ENCODE data around the gene WDR38.
A peak's percentile ranks its signal among the peaks of the same experiment; 100 is the strongest.

The WDR38 gene

GRCh38 chr9:124885551-124885950 lies 32.3 kb downstream of the WDR38 start:
- DNase-seq, result no peak

- no peak for DNase-seq
Measured at GRCh38 chr9:124886461-124886860, 33.2 kb downstream of the WDR38 start.

GRCh38 chr9:124886866-124887492 lies 33.7 kb downstream of the WDR38 start:
- no peak for DNase-seq

GRCh38 chr9:124887832-124888231 lies 34.6 kb downstream of the WDR38 start:
- DNase-seq, result no peak

- DNase-seq, result no peak
Measured at GRCh38 chr9:124889006-124889405, 35.7 kb downstream of the WDR38 start.

- no peak for DNase-seq
Measured at GRCh38 chr9:124890179-124890578, 36.9 kb downstream of the WDR38 start.

GRCh38 chr9:124894035-124894740 lies 40.9 kb downstream of the WDR38 start:
- no peak for DNase-seq

GRCh38 chr9:124894741-124895170 lies 41.5 kb downstream of the WDR38 start:
- DNase-seq, result peak; percentile 36

- DNase-seq, result no peak
Measured at GRCh38 chr9:124897570-124898460, 44.6 kb downstream of the WDR38 start.

- DNase-seq, result no peak
Measured at GRCh38 chr9:124899845-124900244, 46.6 kb downstream of the WDR38 start.

- no peak for DNase-seq
Measured at GRCh38 chr9:124906966-124907365, 53.7 kb downstream of the WDR38 start.

Measured in fibroblast of skin of back (primary cell).